ENCODE results near the gene SPCS2.

GRCh38 chr11:74929431-74930363, 19.4 kb upstream of the SPCS2 start:
- peak; percentile 66 to 91 (median 75) for TF ChIP-seq CTCF (optimal IDR thresholded peaks at IDR 0.05 in 1 of 3, IDR thresholded peaks at IDR 0.05 in 1 of 3, conservative IDR thresholded peaks at IDR 0.05 in 1 of 3; ENCODE audit: extremely low read depth in 1 of 3, insufficient read depth in 2 of 3, low read length in 3 of 3)
- no peak for TF ChIP-seq EZH2 (IDR thresholded peaks at IDR 0.05; ENCODE audit: low read length)
